Vagina (tissue), 2 donors: ENCODE measurements around the gene UPF1.

ENCODE experiments used
- POLR2A ChIP-seq, 2 donors: fragments of 450-650 bp; IDR thresholded peaks; one replicate each; pipeline ENCODE4 v1.6.1; 2017; ENCODE audit warnings: antibody characterized with exemption in 2 of 2, mild to moderate bottlenecking in 2 of 2, moderate library complexity in 2 of 2
- TF ChIP-seq, protein P1 (sequence below), 3 experiments: fragments of 450-650 bp in 2 of 3; fragments of 200-600 bp in 1 of 3; sonication (generic) in 1 of 3; IDR thresholded peaks; one replicate each; pipeline ENCODE4 v1.5.1; 2017 to 2019; ENCODE audit warnings: antibody characterized with exemption in 3 of 3, mild to moderate bottlenecking in 2 of 3, moderate library complexity in 2 of 3

DNA sequence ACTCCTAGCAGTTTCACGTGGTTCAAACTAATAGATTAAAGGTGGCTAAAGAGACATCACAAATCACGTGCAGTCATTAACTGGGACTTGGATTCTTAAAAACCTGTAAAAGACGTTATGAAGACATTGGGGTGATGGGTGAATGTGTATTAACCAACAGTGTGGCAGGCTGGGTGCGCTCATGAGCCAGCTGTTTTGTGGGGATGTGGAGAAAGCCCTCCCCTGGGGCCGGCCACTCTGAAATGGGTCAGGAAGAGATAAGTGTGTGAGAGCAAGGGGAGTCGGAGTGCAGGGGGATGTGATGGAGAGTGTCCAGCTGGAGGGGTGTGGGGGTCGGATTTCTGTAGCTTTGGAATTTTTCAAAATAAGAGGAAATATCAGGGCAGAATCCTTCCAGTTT is 10.4 kb downstream of the UPF1 start:
- TF ChIP-seq, protein P1, sequence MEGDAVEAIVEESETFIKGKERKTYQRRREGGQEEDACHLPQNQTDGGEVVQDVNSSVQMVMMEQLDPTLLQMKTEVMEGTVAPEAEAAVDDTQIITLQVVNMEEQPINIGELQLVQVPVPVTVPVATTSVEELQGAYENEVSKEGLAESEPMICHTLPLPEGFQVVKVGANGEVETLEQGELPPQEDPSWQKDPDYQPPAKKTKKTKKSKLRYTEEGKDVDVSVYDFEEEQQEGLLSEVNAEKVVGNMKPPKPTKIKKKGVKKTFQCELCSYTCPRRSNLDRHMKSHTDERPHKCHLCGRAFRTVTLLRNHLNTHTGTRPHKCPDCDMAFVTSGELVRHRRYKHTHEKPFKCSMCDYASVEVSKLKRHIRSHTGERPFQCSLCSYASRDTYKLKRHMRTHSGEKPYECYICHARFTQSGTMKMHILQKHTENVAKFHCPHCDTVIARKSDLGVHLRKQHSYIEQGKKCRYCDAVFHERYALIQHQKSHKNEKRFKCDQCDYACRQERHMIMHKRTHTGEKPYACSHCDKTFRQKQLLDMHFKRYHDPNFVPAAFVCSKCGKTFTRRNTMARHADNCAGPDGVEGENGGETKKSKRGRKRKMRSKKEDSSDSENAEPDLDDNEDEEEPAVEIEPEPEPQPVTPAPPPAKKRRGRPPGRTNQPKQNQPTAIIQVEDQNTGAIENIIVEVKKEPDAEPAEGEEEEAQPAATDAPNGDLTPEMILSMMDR (IDR thresholded peaks at IDR 0.05), result no peak
- no peak for TF ChIP-seq POLR2A (IDR thresholded peaks at IDR 0.05)
